Memory B cell (primary cell): ENCODE results near the gene MT1B.
"Not testable (repeated sequence)": the region's sequence is repeated elsewhere in the genome, so short reads cannot be mapped to it uniquely, and the experiment has no call there.

Source experiments
- ATAC-seq: fragments of 150-1000 bp; cut with Tn5 transposase; 2 replicates; pipeline ENCODE4 v1.10.0; 2021; ENCODE audit warnings: low read depth, mild to moderate bottlenecking, moderate library complexity
- DNase-seq, 2 donors: peaks; one replicate each; pipeline ENCODE4 v3.0.0; 2022; ENCODE audit warnings: low spot score in 2 of 2
- H3K27ac Mint-ChIP-seq: one replicate; pipeline ENCODE4 v1.8.0; 2022; ENCODE audit warnings: mild to moderate bottlenecking, moderate library complexity, mixed read lengths
- H3K27me3 Mint-ChIP-seq: one replicate; pipeline ENCODE4 v1.8.0; 2022; ENCODE audit warnings: mixed read lengths
- H3K36me3 Mint-ChIP-seq: one replicate; pipeline ENCODE4 v1.8.0; 2022; ENCODE audit warnings: mild to moderate bottlenecking, mixed read lengths
- H3K4me1 Mint-ChIP-seq: one replicate; pipeline ENCODE4 v1.8.0; 2022; ENCODE audit warnings: mixed read lengths
- H3K4me3 Mint-ChIP-seq: one replicate; pipeline ENCODE4 v1.8.0; 2022; ENCODE audit warnings: mild to moderate bottlenecking, moderate library complexity, mixed read lengths
- H3K9me3 Mint-ChIP-seq: one replicate; pipeline ENCODE4 v1.8.0; 2022; ENCODE audit warnings: mixed read lengths

Gene MT1B

GRCh38 chr16:56611281-56611833 lies 40.3 kb upstream of the MT1B start:
- DNase-seq (no peak), ATAC-seq (no peak)
- Mint-ChIP-seq H3K27ac (peak overlapping the region; percentile 86), H3K4me1 (peaks cover 26% of the 10 kb centered on the region), H3K4me3 (peak overlapping the region; percentile 47), H3K36me3 (no peaks in the 10 kb centered on the region), H3K27me3 (no peaks in the 10 kb centered on the region), H3K9me3 (no peaks in the 10 kb centered on the region)

- Mint-ChIP-seq H3K27ac (no peak overlapping the region), H3K9me3 (no peaks in the 10 kb centered on the region), H3K27me3 (peaks cover 8% of the 10 kb centered on the region), H3K4me1 (peaks cover 27% of the 10 kb centered on the region), H3K4me3 (no peak overlapping the region), H3K36me3 (no peaks in the 10 kb centered on the region)
- ATAC-seq (no peak), DNase-seq (no peak)
Measured at GRCh38 chr16:56613706-56614105, 38.0 kb upstream of the MT1B start.

- DNase-seq = no peak
- H3K9me3 Mint-ChIP-seq = no peaks in the 10 kb centered on the region
- no peak overlapping the region for H3K27ac Mint-ChIP-seq
- H3K36me3 Mint-ChIP-seq = no peaks in the 10 kb centered on the region
- no peak overlapping the region for H3K4me3 Mint-ChIP-seq
- H3K4me1 Mint-ChIP-seq = peaks cover 20% of the 10 kb centered on the region
- no peak for ATAC-seq
- H3K27me3 Mint-ChIP-seq = peaks cover 9% of the 10 kb centered on the region
Measured at GRCh38 chr16:56614549-56614991, 37.1 kb upstream of the MT1B start.

GRCh38 chr16:56615353-56615752 lies 36.3 kb upstream of the MT1B start:
- H3K36me3 Mint-ChIP-seq = no peaks in the 10 kb centered on the region
- no peak overlapping the region for H3K27ac Mint-ChIP-seq
- H3K9me3 Mint-ChIP-seq = no peaks in the 10 kb centered on the region
- DNase-seq (no peak), ATAC-seq (no peak)
- no peak overlapping the region for H3K4me3 Mint-ChIP-seq
- peaks cover 16% of the 10 kb centered on the region for H3K4me1 Mint-ChIP-seq
- H3K27me3 Mint-ChIP-seq = peaks cover 10% of the 10 kb centered on the region

GRCh38 chr16:56616608-56617211 lies 35.0 kb upstream of the MT1B start:
- Mint-ChIP-seq H3K27me3 (peaks cover 12% of the 10 kb centered on the region), H3K4me3 (peak overlapping the region; percentile 64), H3K4me1 (peaks cover 6% of the 10 kb centered on the region), H3K36me3 (no peaks in the 10 kb centered on the region), H3K9me3 (no peaks in the 10 kb centered on the region), H3K27ac (no peak overlapping the region)
- no peak for DNase-seq
- ATAC-seq = no peak

GRCh38 chr16:56617212-56618085 lies 34.2 kb upstream of the MT1B start:
- Mint-ChIP-seq H3K4me1 (peaks cover 6% of the 10 kb centered on the region), H3K9me3 (no peaks in the 10 kb centered on the region), H3K27me3 (peaks cover 12% of the 10 kb centered on the region), H3K4me3 (peak overlapping the region; percentile 66), H3K27ac (no peak overlapping the region), H3K36me3 (no peaks in the 10 kb centered on the region)
- ATAC-seq = peak; percentile 27
- no peak for DNase-seq

GRCh38 chr16:56618138-56618537 lies 33.5 kb upstream of the MT1B start:
- no peak for ATAC-seq
- H3K36me3 Mint-ChIP-seq = no peaks in the 10 kb centered on the region
- no peak overlapping the region for H3K4me3 Mint-ChIP-seq
- no peak for DNase-seq
- H3K9me3 Mint-ChIP-seq = no peaks in the 10 kb centered on the region
- H3K4me1 Mint-ChIP-seq = peaks cover 6% of the 10 kb centered on the region
- no peak overlapping the region for H3K27ac Mint-ChIP-seq
- peaks cover 12% of the 10 kb centered on the region for H3K27me3 Mint-ChIP-seq

GRCh38 chr16:56620339-56620897 lies 31.3 kb upstream of the MT1B start:
- Mint-ChIP-seq H3K36me3 (no peaks in the 10 kb centered on the region), H3K4me1 (peaks cover 11% of the 10 kb centered on the region), H3K9me3 (no peaks in the 10 kb centered on the region), H3K27ac (no peak overlapping the region), H3K27me3 (peaks cover 22% of the 10 kb centered on the region), H3K4me3 (no peak overlapping the region)
- no peak for DNase-seq
- no peak for ATAC-seq

GRCh38 chr16:56621665-56622445 lies 29.8 kb upstream of the MT1B start:
- Mint-ChIP-seq H3K27me3 (peaks cover 25% of the 10 kb centered on the region), H3K4me1 (peaks cover 14% of the 10 kb centered on the region)
- not testable (repeated sequence) for H3K4me3 Mint-ChIP-seq, H3K27ac Mint-ChIP-seq, DNase-seq, H3K36me3 Mint-ChIP-seq, H3K9me3 Mint-ChIP-seq, ATAC-seq

GRCh38 chr16:56623184-56623583 lies 28.5 kb upstream of the MT1B start:
- not testable (repeated sequence) for H3K9me3 Mint-ChIP-seq, H3K27ac Mint-ChIP-seq, H3K36me3 Mint-ChIP-seq, DNase-seq, H3K4me1 Mint-ChIP-seq, H3K4me3 Mint-ChIP-seq, ATAC-seq
- peaks cover 18% of the 10 kb centered on the region for H3K27me3 Mint-ChIP-seq

GRCh38 chr16:56623637-56624036 lies 28.0 kb upstream of the MT1B start:
- peaks cover 10% of the 10 kb centered on the region for H3K4me1 Mint-ChIP-seq
- H3K27me3 Mint-ChIP-seq = peaks cover 18% of the 10 kb centered on the region
- H3K4me3 Mint-ChIP-seq = no peak overlapping the region
- DNase-seq = no peak
- no peaks in the 10 kb centered on the region for H3K36me3 Mint-ChIP-seq
- H3K9me3 Mint-ChIP-seq = no peaks in the 10 kb centered on the region
- no peak overlapping the region for H3K27ac Mint-ChIP-seq
- ATAC-seq = no peak

GRCh38 chr16:56625140-56625942 lies 26.3 kb upstream of the MT1B start, which contains the start of gene MT1E:
Gene MT1E, plus strand, starts transcription at chr16:56625781. Its CDS starts 71 bp downstream, at chr16:56625852.
- Mint-ChIP-seq H3K36me3 (no peaks in the 10 kb centered on the region), H3K4me3 (peak within 1 kb of the TSS; percentile 81), H3K9me3 (no peaks in the 10 kb centered on the region), H3K4me1 (peaks cover 17% of the 10 kb centered on the region), H3K27me3 (peaks cover 16% of the 10 kb centered on the region), H3K27ac (no peak within 1 kb of the TSS)
- ATAC-seq (peak; percentile 45), DNase-seq (no peak)
